GM13977 (cell line): ENCODE data around the gene RPS27A.
A peak's percentile ranks its signal among the peaks of the same experiment; 100 is the strongest.
"Not testable (repeated sequence)": the region's sequence is repeated elsewhere in the genome, so short reads cannot be mapped to it uniquely, and the experiment has no call there.

ENCODE experiments used
- DNase-seq: peaks from one replicate; pipeline ENCODE4 v3.0.0; 2012; ENCODE audit warnings: low spot score
- CTCF ChIP-seq: IDR thresholded peaks from 2 replicates; pipeline ENCODE4 v1.5.1; 2012; ENCODE audit warnings: mild to moderate bottlenecking, control low read depth; ENCODE audit not compliant: insufficient read depth; ENCODE audit errors: extremely low read depth, missing control alignments
- in situ Hi-C: fragments of 300-500 bp; cut with MboI; formaldehyde crosslinking; loops from one replicate; pipeline ENCODE4 v1.12.0; 2022; ENCODE audit warnings: low sequenced_read_pairs, low pct_unique_long_range_greater_than_20kb, mixed read lengths, inconsistent platforms; ENCODE audit not compliant: unreplicated experiment

RPS27A gene

DNA sequence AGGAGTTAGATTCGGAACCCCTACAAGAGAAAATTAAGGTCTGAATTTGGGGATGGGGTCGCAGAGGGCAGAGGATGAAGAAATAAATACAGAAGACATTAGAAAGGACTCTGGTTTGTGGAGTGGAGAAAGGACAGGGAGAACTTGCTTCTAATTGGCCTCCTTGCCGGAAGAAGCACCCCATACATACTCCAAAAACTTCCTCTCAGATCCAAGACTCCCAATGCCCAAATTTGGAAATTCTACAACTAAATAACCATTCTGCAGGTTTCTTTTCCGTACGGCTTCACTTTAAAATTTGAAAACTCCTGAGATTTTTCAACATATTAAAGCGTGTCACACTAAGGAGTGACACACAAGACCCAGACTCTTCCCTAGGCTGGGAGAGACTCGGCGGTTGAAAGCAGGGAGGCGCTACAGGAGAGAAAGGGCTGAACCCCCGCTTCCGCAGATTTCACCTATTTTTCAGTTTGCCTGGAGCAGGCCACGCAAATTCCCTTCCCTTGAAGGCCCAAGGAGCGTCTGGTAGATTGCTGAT, 873 bp upstream of the RPS27A start:
- TF ChIP-seq CTCF: no peak
- no peak for DNase-seq
- in situ Hi-C loops: no loop called here

GRCh38 chr2:55232863-55233657, 572 bp downstream of the RPS27A start:
- in situ Hi-C loops: no loop called here
- TF ChIP-seq CTCF: no peak
- peak; percentile 23 for DNase-seq

GRCh38 chr2:55233658-55233940, 1.1 kb downstream of the RPS27A start:
- in situ Hi-C loops: no loop called here
- no peak for TF ChIP-seq CTCF
- no peak for DNase-seq

DNA sequence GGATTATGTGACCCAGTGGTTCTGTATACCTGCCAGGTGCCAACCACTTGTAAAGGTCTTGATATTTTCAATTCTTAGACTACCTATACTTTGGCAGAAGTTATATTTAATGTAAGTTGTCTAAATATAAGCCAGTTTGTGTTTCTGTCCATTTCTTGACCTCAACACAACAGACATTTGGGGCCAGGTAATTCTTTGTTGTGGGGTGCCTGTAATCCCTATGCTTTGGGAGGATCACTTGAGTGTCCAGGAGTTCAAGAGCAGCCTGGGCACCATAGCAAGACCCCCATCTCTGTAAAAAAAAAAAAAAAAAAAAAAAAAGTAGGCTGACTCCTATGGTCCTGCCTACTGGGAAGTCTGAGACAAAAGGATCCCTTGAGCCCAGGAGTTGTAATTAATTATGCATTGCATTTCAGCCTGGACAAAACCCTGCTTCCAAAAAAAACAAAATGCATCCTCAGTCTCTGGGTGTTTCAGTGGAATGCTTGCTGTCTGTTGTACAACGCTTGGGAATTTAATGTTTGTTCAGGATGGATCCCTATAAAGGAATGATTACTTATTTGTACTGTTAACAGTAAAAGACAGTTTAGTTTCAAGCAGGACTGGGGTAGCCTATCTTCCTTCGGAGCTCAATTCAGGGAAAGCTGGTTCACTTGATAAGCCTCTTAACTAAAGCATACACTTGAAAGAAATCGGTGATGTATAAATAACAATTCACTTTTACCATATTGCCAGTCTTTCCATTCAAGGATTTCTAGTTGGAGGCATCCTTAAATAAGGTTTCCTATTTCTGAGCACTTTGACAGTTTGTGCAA, 3.4 kb downstream of the RPS27A start:
- in situ Hi-C loops: no loop called here
- no peak for TF ChIP-seq CTCF
- no peak for DNase-seq

GRCh38 chr2:55236992-55237543, 4.6 kb downstream of the RPS27A start:
- in situ Hi-C loops: no loop called here
- TF ChIP-seq CTCF: no peak
- no peak for DNase-seq

DNA sequence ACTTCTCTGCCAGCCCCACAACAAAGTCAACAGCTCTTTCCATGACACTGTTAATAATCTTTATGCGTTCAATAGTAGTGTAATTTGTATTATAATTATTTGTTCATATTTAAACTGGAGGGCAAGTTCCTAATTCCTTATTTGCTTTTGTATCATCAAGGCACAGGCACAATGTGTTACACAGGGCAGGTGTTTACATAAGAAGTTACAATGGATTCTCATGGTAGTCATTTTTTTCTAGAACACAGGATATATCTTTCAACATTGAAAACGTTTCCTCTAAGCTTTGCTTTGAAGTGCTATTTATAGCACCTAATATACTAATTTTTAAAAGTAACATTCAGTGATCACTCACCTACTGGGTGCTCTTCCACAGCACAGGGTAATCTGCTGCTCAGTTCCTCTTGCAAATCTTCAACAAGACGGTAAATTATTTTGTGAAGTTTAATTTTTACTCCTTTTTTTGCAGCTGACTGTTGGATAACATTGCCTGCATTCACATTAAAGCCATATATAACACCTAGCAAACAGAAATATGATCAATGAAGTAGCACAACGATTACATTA, 7.3 kb downstream of the RPS27A start:
- no peak for TF ChIP-seq CTCF
- in situ Hi-C loops: no loop called here
- DNase-seq: no peak

DNA sequence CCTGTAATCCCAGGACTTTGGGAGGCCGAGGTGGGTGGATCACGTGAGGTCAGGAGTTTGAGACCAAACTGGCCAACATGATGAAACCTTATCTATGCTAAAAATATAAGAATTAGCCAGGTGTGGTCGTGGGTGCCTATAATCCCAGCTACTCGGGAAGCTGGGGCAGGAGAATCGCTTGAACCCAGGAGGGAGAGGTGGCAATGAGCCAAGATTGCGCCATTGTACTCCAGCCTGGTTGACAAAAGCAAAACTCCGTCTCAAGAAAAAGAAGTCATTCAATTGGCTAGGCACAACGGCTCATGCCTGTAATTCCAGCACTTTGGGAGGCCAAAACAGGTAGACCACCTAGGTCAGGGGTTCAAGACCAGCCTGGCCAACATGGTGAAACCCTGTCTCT, 9.1 kb downstream of the RPS27A start:
- in situ Hi-C loops, DNase-seq: not testable (repeated sequence)
